Liver (tissue), 3 donors: ENCODE results near the gene C3orf22.

ENCODE experiments used
- CTCF ChIP-seq: fragments of 150-350 bp; IDR thresholded peaks from 2 replicates; pipeline ENCODE4 v1.5.1; 2017; ENCODE audit warnings: improper control_type of control experiment, low read depth, low read length; ENCODE audit not compliant: missing input control
- EGR1 ChIP-seq, 2 donors: IDR thresholded peaks; 2 replicates each; pipeline ENCODE4 v1.6.1; 2016 to 2018; ENCODE audit warnings: antibody characterized with exemption in 2 of 2, low read depth in 2 of 2
- FOXA1 ChIP-seq: IDR thresholded peaks from 2 replicates; pipeline ENCODE4 v1.6.1; 2016; ENCODE audit warnings: antibody characterized with exemption
- HNF4G ChIP-seq: IDR thresholded peaks from 2 replicates; pipeline ENCODE4 v1.6.1; 2016; ENCODE audit warnings: antibody characterized with exemption
- JUND ChIP-seq, 2 donors: IDR thresholded peaks; 2 replicates each; pipeline ENCODE4 v1.6.1; 2016; ENCODE audit warnings: antibody characterized with exemption in 2 of 2
- SP1 ChIP-seq: IDR thresholded peaks from 2 replicates; pipeline ENCODE4 v1.6.1; 2018; ENCODE audit warnings: antibody characterized with exemption, mild to moderate bottlenecking
- TAF1 ChIP-seq: conservative IDR thresholded peaks from 2 replicates; pipeline ENCODE4 v1.6.1; 2016; ENCODE audit warnings: antibody characterized with exemption, mild to moderate bottlenecking
- YY1 ChIP-seq: IDR thresholded peaks from 2 replicates; pipeline ENCODE4 v1.6.1; 2016; ENCODE audit warnings: antibody characterized with exemption, mild to moderate bottlenecking
- TF ChIP-seq, protein P1 (sequence below): IDR thresholded peaks from 2 replicates; pipeline ENCODE4 v1.6.1; 2016; ENCODE audit warnings: antibody characterized with exemption
- TF ChIP-seq, protein P2 (sequence below): IDR thresholded peaks from 2 replicates; pipeline ENCODE4 v1.6.1; 2016; ENCODE audit warnings: antibody characterized with exemption
- donor health status: healthy.
- donor health status: healthy.

DNA sequence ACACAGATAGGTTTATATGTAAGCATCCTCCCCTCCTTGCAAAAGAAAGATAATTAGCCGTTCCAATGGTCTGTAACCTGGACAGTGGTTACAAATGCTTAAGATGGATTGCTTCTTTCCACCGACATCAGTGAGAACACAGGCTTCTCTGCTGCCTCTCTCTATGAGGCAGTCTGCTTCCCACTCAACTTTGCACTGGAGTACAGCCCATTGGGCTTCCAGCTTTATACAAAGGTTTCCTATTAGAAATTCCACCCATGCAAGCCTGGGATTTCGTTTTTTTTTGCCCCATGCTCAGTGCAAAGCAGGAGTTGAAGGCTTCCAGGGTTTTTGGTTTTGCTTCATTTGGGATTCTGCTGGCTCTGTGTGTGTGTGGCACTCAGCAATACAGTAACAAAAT lies 47.3 kb upstream of the C3orf22 start:
- TF ChIP-seq HNF4G: no peak
- TF ChIP-seq CTCF: no peak
- TF ChIP-seq JUND (IDR thresholded peaks at IDR 0.05): no peak
- TF ChIP-seq, protein P1, sequence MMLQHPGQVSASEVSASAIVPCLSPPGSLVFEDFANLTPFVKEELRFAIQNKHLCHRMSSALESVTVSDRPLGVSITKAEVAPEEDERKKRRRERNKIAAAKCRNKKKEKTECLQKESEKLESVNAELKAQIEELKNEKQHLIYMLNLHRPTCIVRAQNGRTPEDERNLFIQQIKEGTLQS: no peak
- TF ChIP-seq SP1: no peak
- TF ChIP-seq, protein P2, sequence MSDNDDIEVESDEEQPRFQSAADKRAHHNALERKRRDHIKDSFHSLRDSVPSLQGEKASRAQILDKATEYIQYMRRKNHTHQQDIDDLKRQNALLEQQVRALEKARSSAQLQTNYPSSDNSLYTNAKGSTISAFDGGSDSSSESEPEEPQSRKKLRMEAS: no peak
- TF ChIP-seq FOXA1: no peak
- TF ChIP-seq YY1: no peak
- no peak for TF ChIP-seq EGR1 (IDR thresholded peaks at IDR 0.05; ENCODE audit: low read depth in 2 of 2)
- TF ChIP-seq TAF1: no peak
